H1 (cell line): ENCODE data around the gene AFF2.

Experiments used
- BCL11A ChIP-seq, 2 experiments: IDR thresholded peaks; one replicate each; pipeline ENCODE4 v1.6.1; 2011; ENCODE audit warnings: low read depth in 2 of 2, low read length in 2 of 2, mild to moderate bottlenecking in 2 of 2
- EZH2 ChIP-seq: fragments of 200-600 bp; sonication (generic); IDR thresholded peaks from 2 replicates; pipeline ENCODE4 v1.7.1; 2012; ENCODE audit warnings: low read depth, mild to moderate bottlenecking, moderate library complexity, low read length, inconsistent platforms; ENCODE audit not compliant: severe bottlenecking
- POLR2A ChIP-seq, 2 experiments: IDR thresholded peaks; 1 replicate in 1 of 2; 2 replicates in 1 of 2; pipeline ENCODE4 v1.6.1; 2011; ENCODE audit warnings: low read depth in 2 of 2, low read length in 2 of 2, mild to moderate bottlenecking in 2 of 2; ENCODE audit errors: control extremely low read depth in 1 of 2
- POLR2AphosphoS5 ChIP-seq: IDR thresholded peaks from 2 replicates; pipeline ENCODE4 v1.6.1; 2011; ENCODE audit warnings: low read depth, low read length
- POU5F1 ChIP-seq: IDR thresholded peaks from 2 replicates; pipeline ENCODE4 v1.6.1; 2011; ENCODE audit warnings: low read depth, mild to moderate bottlenecking, low read length, moderate library complexity
- SP1 ChIP-seq: IDR thresholded peaks from 2 replicates; pipeline ENCODE4 v1.6.1; 2011; ENCODE audit warnings: low read depth, low read length
- TAF1 ChIP-seq: IDR thresholded peaks from 2 replicates; pipeline ENCODE4 v1.6.1; 2011; ENCODE audit warnings: mild to moderate bottlenecking, low read depth, low read length
- TF ChIP-seq, protein P1 (sequence below), 3 experiments: IDR thresholded peaks; 1 replicate in 2 of 3; 2 replicates in 1 of 3; pipeline versions ENCODE4 v1.5.1 to v1.6.1; 2011; ENCODE audit warnings: low read length in 3 of 3, mild to moderate bottlenecking in 3 of 3, inconsistent platforms in 2 of 3, low read depth in 1 of 3, moderate library complexity in 1 of 3; ENCODE audit not compliant: insufficient read depth in 1 of 3; ENCODE audit errors: control extremely low read depth in 1 of 3

DNA sequence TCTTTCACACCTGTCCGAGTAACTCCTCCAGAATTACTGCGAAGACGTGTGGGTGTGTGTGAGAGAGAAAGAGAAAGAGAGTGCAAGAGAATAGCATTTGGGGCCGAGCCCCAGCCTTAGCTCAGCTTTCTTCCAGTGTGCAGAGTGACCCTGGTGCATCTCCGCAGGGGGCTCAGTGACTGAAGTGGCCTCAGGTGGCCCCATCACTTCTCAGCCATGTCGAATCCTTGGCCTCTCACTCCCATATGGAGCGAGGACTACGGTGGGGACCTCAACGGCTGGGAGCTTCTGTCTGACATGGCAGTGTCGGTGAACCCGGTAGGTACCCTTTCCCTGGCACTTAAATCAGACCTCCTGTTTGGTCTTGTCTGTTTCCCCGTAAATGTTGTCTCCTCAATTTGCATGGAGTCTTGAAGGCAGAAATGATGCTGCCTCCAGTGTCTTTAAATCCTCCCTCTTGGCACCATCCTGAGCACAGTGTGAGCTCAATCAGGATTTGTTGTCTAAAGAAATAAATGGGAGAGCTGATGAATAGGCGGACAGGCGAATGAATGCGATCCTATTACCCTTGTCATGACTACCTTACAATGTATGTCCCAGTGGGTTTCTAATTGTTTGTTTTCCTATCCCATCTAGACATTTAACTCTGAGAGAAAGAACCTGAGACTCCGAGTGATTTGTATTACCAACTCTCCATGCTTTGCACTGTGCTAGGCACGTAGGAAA is 305.9 kb downstream of the AFF2 start:
- TF ChIP-seq POLR2AphosphoS5 (no peak), EZH2 (no peak), POLR2A (IDR thresholded peaks at IDR 0.05; ENCODE audit: control extremely low read depth in 1 of 2, low read depth in 2 of 2, low read length in 2 of 2) (no peak), TAF1 (no peak), BCL11A (IDR thresholded peaks at IDR 0.05; ENCODE audit: low read depth in 2 of 2, low read length in 2 of 2) (no peak), POU5F1 (no peak), SP1 (no peak)
- TF ChIP-seq, protein P1, sequence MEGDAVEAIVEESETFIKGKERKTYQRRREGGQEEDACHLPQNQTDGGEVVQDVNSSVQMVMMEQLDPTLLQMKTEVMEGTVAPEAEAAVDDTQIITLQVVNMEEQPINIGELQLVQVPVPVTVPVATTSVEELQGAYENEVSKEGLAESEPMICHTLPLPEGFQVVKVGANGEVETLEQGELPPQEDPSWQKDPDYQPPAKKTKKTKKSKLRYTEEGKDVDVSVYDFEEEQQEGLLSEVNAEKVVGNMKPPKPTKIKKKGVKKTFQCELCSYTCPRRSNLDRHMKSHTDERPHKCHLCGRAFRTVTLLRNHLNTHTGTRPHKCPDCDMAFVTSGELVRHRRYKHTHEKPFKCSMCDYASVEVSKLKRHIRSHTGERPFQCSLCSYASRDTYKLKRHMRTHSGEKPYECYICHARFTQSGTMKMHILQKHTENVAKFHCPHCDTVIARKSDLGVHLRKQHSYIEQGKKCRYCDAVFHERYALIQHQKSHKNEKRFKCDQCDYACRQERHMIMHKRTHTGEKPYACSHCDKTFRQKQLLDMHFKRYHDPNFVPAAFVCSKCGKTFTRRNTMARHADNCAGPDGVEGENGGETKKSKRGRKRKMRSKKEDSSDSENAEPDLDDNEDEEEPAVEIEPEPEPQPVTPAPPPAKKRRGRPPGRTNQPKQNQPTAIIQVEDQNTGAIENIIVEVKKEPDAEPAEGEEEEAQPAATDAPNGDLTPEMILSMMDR (IDR thresholded peaks at IDR 0.05; ENCODE audit: control extremely low read depth in 1 of 3, insufficient read depth in 1 of 3, low read depth in 1 of 3, low read length in 3 of 3): no peak
